Endothelial cell of umbilical vein (primary cell): Measurements from ENCODE around the gene CEACAM16.
"Not testable (repeated sequence)": the region's sequence is repeated elsewhere in the genome, so short reads cannot be mapped to it uniquely, and the experiment has no call there.

Experiments
- EZH2 ChIP-seq: IDR thresholded peaks from 2 replicates; pipeline ENCODE4 v1.6.1; 2012; ENCODE audit warnings: borderline replicate concordance, low read depth, mild to moderate bottlenecking, moderate library complexity, low read length, inconsistent platforms; ENCODE audit not compliant: severe bottlenecking
- TF ChIP-seq, protein P1 (sequence below), 2 donors: IDR thresholded peaks; 1 replicate in 1 of 2; 2 replicates in 1 of 2; pipeline ENCODE4 v1.5.1; 2011; ENCODE audit warnings: low read length in 2 of 2, mild to moderate bottlenecking in 2 of 2, moderate library complexity in 2 of 2, control low read depth in 1 of 2, inconsistent platforms in 1 of 2, low read depth in 1 of 2; ENCODE audit not compliant: insufficient read depth in 1 of 2; ENCODE audit errors: extremely low read depth in 1 of 2
- TF ChIP-seq, protein P2 (sequence below): IDR thresholded peaks from 2 replicates; pipeline ENCODE4 v1.6.1; 2011; ENCODE audit not compliant: insufficient read depth, insufficient read length

DNA sequence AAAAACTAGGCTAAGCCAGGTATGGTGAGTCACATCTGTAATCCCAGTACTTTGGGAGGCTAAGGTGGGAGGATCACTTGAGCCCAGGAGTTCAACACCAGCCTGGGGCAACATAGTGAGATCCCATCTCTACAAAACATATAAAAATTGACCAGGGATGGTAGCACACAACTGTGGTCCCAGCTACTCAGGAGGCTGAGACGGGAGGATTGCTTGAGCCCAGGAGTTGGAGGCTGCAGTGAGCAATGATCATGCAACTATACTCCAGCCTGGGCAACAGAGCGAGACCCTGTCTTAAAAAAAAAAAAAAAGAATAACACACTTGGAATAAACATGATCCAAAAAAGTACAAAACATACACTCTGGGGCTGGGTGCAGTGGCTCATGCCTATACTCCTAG, 28.9 kb upstream of the CEACAM16 start:
- TF ChIP-seq, protein P1, sequence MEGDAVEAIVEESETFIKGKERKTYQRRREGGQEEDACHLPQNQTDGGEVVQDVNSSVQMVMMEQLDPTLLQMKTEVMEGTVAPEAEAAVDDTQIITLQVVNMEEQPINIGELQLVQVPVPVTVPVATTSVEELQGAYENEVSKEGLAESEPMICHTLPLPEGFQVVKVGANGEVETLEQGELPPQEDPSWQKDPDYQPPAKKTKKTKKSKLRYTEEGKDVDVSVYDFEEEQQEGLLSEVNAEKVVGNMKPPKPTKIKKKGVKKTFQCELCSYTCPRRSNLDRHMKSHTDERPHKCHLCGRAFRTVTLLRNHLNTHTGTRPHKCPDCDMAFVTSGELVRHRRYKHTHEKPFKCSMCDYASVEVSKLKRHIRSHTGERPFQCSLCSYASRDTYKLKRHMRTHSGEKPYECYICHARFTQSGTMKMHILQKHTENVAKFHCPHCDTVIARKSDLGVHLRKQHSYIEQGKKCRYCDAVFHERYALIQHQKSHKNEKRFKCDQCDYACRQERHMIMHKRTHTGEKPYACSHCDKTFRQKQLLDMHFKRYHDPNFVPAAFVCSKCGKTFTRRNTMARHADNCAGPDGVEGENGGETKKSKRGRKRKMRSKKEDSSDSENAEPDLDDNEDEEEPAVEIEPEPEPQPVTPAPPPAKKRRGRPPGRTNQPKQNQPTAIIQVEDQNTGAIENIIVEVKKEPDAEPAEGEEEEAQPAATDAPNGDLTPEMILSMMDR (IDR thresholded peaks at IDR 0.05; ENCODE audit: extremely low read depth in 1 of 2, insufficient read depth in 1 of 2, low read depth in 1 of 2, low read length in 2 of 2), result not testable (repeated sequence)
- not testable (repeated sequence) for TF ChIP-seq EZH2
- TF ChIP-seq, protein P2, sequence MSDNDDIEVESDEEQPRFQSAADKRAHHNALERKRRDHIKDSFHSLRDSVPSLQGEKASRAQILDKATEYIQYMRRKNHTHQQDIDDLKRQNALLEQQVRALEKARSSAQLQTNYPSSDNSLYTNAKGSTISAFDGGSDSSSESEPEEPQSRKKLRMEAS, result not testable (repeated sequence)
